ENCODE results near the gene C4BPB. TPM values are rescaled to one million over a fixed set of nuclear protein-coding genes. Genes with fewer than 3 reads are reported as not detected.

The C4BPB gene
- total and polyA plus RNA-seq, 7 donors = 0.71 to 33.7 (median 4.1) TPM; not detected in 1

DNA sequence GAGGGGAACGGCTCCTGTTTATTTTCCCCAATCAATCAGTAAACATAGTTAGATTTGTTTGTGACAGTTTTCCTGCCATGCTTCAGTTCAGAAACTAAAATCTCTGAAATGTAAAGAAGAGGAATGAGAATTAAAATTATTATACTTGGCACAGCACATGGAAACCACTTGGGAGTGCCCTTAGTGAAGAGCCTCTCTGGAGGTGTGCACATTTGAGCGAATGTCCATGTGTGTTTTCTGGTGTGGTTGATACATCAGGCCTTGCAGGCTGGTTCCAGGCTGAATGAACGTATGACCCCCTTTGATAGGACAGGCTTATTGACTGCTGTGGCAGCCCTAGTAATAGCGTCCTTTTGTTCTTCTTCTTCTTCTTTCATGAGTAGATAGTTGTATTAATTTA, 42.5 kb downstream of the C4BPB start:
- no peak for DNase-seq
- peaks cover 4 to 16% (median 9%) of the 10 kb centered on the region in 4 donors for H3K9me3 ChIP-seq
- 89 to 94% methylated on average over 4 of the region's 4 CpGs for WGBS, 2 donors
- H3K4me3 ChIP-seq = no peak overlapping the region
- H3K4me1 ChIP-seq = no peaks in the 10 kb centered on the region
- intact Hi-C loops (cut with DNase I) = no loop called here
- no peak for TF ChIP-seq EP300 (IDR thresholded peaks at IDR 0.05)
- no peak for TF ChIP-seq POLR2AphosphoS5 (IDR thresholded peaks at IDR 0.05)
- TF ChIP-seq, protein P1, sequence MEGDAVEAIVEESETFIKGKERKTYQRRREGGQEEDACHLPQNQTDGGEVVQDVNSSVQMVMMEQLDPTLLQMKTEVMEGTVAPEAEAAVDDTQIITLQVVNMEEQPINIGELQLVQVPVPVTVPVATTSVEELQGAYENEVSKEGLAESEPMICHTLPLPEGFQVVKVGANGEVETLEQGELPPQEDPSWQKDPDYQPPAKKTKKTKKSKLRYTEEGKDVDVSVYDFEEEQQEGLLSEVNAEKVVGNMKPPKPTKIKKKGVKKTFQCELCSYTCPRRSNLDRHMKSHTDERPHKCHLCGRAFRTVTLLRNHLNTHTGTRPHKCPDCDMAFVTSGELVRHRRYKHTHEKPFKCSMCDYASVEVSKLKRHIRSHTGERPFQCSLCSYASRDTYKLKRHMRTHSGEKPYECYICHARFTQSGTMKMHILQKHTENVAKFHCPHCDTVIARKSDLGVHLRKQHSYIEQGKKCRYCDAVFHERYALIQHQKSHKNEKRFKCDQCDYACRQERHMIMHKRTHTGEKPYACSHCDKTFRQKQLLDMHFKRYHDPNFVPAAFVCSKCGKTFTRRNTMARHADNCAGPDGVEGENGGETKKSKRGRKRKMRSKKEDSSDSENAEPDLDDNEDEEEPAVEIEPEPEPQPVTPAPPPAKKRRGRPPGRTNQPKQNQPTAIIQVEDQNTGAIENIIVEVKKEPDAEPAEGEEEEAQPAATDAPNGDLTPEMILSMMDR (IDR thresholded peaks at IDR 0.05) = no peak
- TF ChIP-seq POLR2A (IDR thresholded peaks at IDR 0.05) = no peak
- peaks cover 0 to 4% (median 0%) of the 10 kb centered on the region in 4 donors for H3K36me3 ChIP-seq
- H3K27me3 ChIP-seq = no peaks in the 10 kb centered on the region
- H3K27ac ChIP-seq = no peak overlapping the region

DNA sequence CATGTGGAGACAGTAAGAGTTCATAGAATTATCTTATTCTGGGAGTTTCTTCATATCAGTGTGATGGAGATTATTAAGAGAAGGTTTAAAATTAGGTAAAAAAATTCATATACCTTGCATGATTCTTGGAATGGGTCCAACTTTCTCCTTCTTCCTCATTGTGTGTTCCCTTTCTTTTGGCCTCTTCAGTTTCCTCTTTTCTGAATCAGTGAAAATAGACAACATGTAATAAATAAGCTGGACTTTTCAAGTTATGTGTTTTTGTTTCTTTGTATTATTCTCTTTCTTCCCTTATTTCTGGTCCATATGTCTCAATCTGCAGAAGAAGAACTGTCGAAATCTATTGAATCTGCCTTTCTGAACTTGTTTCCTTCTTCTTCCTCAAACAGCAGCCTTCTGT, 45.9 kb downstream of the C4BPB start:
- no peak for TF ChIP-seq EP300 (IDR thresholded peaks at IDR 0.05)
- no peak for TF ChIP-seq POLR2A (IDR thresholded peaks at IDR 0.05)
- TF ChIP-seq, protein P1 (IDR thresholded peaks at IDR 0.05) = no peak
- TF ChIP-seq POLR2AphosphoS5 (IDR thresholded peaks at IDR 0.05) = no peak
- Histone ChIP-seq H3K27me3 (no peaks in the 10 kb centered on the region), H3K4me1 (no peaks in the 10 kb centered on the region), H3K36me3 (peaks cover 0 to 4% (median 0%) of the 10 kb centered on the region in 4 donors), H3K9me3 (peaks cover 0 to 3% (median 2%) of the 10 kb centered on the region in 4 donors), H3K4me3 (no peak overlapping the region), H3K27ac (no peak overlapping the region)
- no peak for DNase-seq
- 65 to 93% methylated on average over 1 of the region's 1 CpG for WGBS, 2 donors
- intact Hi-C loops (cut with DNase I) = no loop called here

DNA sequence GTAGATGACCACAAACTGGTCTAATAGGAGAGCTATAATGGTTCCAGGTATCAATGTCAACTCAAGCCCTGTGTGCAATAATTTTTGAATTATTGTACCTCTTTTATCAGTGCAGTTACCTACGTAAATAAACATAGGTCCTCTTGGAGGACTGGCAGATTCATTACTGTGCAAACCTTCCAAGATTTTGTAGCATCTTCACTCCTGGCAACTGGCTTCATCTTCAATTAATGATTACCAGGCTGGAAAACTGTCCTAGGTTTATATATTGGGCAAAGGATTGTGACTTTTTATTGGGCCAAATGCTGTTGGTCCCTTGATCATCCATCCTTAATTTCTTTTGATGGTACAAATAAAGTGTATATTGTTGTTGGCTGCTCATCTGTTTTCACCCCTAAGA, 51.0 kb downstream of the C4BPB start:
- DNase-seq = no peak
- no peak overlapping the region for H3K27ac ChIP-seq
- no peak overlapping the region for H3K4me3 ChIP-seq
- H3K4me1 ChIP-seq = no peaks in the 10 kb centered on the region
- intact Hi-C loops (cut with DNase I) = no loop called here
- no peaks in the 10 kb centered on the region for H3K36me3 ChIP-seq
- TF ChIP-seq POLR2AphosphoS5 (IDR thresholded peaks at IDR 0.05) (no peak), POLR2A (IDR thresholded peaks at IDR 0.05) (no peak), EP300 (IDR thresholded peaks at IDR 0.05) (no peak)
- TF ChIP-seq, protein P1 (IDR thresholded peaks at IDR 0.05) = no peak
- no peaks in the 10 kb centered on the region for H3K9me3 ChIP-seq
- no peaks in the 10 kb centered on the region for H3K27me3 ChIP-seq
- 92 to 93% methylated on average over 1 of the region's 1 CpG for WGBS, 2 donors

- Histone ChIP-seq H3K9me3 (no peaks in the 10 kb centered on the region), H3K36me3 (no peaks in the 10 kb centered on the region), H3K4me1 (no peaks in the 10 kb centered on the region), H3K27me3 (no peaks in the 10 kb centered on the region), H3K27ac (no peak overlapping the region), H3K4me3 (no peak overlapping the region)
- TF ChIP-seq EP300 (IDR thresholded peaks at IDR 0.05) = no peak
- TF ChIP-seq POLR2AphosphoS5 (IDR thresholded peaks at IDR 0.05) = no peak
- TF ChIP-seq, protein P1 (IDR thresholded peaks at IDR 0.05) = no peak
- TF ChIP-seq POLR2A (IDR thresholded peaks at IDR 0.05) = no peak
- no peak for DNase-seq
- intact Hi-C loops (cut with DNase I) = no loop called here
- 81 to 87% methylated on average over 1 of the region's 1 CpG for WGBS, 2 donors
These were observed 51.9 kb downstream of the C4BPB start for GRCh38 chr1:207140536-207140935.

- no peak for TF ChIP-seq EP300 (IDR thresholded peaks at IDR 0.05)
- no peak for TF ChIP-seq POLR2AphosphoS5 (IDR thresholded peaks at IDR 0.05)
- TF ChIP-seq, protein P1 (IDR thresholded peaks at IDR 0.05) = no peak
- TF ChIP-seq POLR2A (IDR thresholded peaks at IDR 0.05) = no peak
- intact Hi-C loops (cut with DNase I) = no loop called here
These were observed 56.9 kb downstream of the C4BPB start for GRCh38 chr1:207145401-207146058.

More at GRCh38 chr1:207145401-207146058, 56.9 kb downstream of the C4BPB start:
- Histone ChIP-seq H3K9me3 (no peaks in the 10 kb centered on the region), H3K4me1 (no peaks in the 10 kb centered on the region), H3K36me3 (no peaks in the 10 kb centered on the region), H3K27me3 (no peaks in the 10 kb centered on the region), H3K4me3 (no peak overlapping the region), H3K27ac (no peak overlapping the region)
- WGBS, 2 donors = 58 to 62% methylated on average over 5 of the region's 5 CpGs
- no peak for DNase-seq
